ENCODE measurements around the gene PEPD. TPM values are rescaled to one million over a fixed set of nuclear protein-coding genes. Genes with fewer than 3 reads are reported as not detected.

Gene PEPD
- total RNA-seq, 2 donors from 2014 or later, result 74.0 to 89.9 TPM

DNA sequence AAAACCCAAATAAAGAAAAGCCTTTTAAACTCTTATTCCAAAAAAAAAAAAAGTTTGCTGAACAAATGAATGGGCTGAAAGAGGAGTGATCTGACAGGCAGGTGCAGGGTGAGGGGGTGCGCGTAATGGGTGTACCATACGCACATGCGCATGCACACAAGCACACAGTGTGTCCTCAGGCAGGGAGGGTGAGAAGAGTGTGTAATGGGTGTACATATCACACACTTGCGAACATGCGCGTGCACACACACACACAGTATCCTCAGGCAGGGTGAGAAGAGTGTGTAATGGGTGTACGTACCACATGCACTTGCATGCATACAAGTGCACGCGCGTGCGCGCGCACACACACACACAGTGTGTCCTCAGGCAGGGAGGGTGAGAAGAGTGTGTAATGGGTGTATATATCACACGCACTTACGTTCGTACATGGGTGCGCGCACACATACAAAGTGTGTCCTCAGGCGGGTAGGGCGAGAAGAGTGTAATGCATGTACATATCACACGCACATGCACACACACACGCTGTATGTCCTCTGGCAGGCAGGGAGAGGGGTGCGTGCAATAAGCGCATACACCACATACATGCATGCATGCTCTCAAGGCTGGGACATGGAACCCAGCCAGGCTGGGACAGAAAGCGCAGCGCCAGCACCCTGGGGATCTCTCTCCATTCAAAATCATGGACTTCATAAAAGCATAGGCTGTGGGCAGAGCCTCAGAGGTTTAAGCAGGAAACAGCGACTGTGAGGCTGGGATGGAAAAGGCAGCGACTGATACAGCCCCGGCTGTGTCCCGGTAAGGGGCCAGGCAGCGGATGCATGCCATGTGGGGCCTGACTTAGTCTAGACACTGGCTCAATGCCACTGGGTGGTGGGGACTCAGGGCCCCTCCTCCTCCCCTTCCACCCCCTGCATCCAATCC is 77.7 kb downstream of the PEPD start:
- WGBS, result 93% methylated on average over 28 of the region's 32 CpGs
- Histone ChIP-seq H3K36me3 (no peaks in the 10 kb centered on the region), H3K27ac (no peak overlapping the region), H3K9me3 (no peaks in the 10 kb centered on the region), H3K4me1 (replicated peaks) (no peaks in the 10 kb centered on the region), H3K27me3 (replicated peaks; ENCODE audit: insufficient read depth) (no peaks in the 10 kb centered on the region), H3K4me3 (no peak overlapping the region)
- TF ChIP-seq, protein P1, sequence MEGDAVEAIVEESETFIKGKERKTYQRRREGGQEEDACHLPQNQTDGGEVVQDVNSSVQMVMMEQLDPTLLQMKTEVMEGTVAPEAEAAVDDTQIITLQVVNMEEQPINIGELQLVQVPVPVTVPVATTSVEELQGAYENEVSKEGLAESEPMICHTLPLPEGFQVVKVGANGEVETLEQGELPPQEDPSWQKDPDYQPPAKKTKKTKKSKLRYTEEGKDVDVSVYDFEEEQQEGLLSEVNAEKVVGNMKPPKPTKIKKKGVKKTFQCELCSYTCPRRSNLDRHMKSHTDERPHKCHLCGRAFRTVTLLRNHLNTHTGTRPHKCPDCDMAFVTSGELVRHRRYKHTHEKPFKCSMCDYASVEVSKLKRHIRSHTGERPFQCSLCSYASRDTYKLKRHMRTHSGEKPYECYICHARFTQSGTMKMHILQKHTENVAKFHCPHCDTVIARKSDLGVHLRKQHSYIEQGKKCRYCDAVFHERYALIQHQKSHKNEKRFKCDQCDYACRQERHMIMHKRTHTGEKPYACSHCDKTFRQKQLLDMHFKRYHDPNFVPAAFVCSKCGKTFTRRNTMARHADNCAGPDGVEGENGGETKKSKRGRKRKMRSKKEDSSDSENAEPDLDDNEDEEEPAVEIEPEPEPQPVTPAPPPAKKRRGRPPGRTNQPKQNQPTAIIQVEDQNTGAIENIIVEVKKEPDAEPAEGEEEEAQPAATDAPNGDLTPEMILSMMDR (IDR thresholded peaks at IDR 0.05), result no peak
- no peak for TF ChIP-seq POLR2AphosphoS5 (IDR thresholded peaks at IDR 0.05)
- no peak for TF ChIP-seq POLR2A (IDR thresholded peaks at IDR 0.05)
- intact Hi-C loops (cut with DNase I), result no loop called here
- no peak for DNase-seq (ENCODE audit: low spot score)

DNA sequence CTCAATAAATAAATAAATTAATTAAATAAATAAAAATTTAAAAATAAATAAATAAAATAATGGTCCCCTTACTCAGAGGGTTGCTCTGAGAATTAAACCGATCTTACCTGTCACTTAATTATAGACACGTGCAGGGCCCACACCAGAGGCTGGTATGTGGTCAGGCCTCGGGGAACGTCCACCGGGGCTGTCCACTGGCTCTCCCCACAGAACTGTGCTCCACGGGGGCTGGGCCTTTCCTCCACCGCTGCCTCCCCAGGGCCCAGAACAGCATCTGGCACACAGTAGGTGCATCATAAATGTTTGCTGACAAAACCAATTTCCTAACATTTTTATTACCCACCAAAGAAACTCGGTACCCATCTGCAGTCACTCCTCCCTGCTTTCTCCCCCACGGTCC is 78.9 kb downstream of the PEPD start:
- 92% methylated on average over 9 of the region's 9 CpGs for WGBS
- H3K36me3 ChIP-seq, result no peaks in the 10 kb centered on the region
- no peaks in the 10 kb centered on the region for H3K27me3 ChIP-seq (replicated peaks; ENCODE audit: insufficient read depth)
- H3K27ac ChIP-seq, result no peak overlapping the region
- H3K4me3 ChIP-seq, result no peak overlapping the region
- no peaks in the 10 kb centered on the region for H3K9me3 ChIP-seq
- H3K4me1 ChIP-seq (replicated peaks), result no peaks in the 10 kb centered on the region
- no peak for DNase-seq (ENCODE audit: low spot score)
- TF ChIP-seq, protein P1 (IDR thresholded peaks at IDR 0.05), result no peak
- TF ChIP-seq POLR2A (IDR thresholded peaks at IDR 0.05), result no peak
- TF ChIP-seq POLR2AphosphoS5 (IDR thresholded peaks at IDR 0.05), result no peak
- intact Hi-C loops (cut with DNase I), result no loop called here

DNA sequence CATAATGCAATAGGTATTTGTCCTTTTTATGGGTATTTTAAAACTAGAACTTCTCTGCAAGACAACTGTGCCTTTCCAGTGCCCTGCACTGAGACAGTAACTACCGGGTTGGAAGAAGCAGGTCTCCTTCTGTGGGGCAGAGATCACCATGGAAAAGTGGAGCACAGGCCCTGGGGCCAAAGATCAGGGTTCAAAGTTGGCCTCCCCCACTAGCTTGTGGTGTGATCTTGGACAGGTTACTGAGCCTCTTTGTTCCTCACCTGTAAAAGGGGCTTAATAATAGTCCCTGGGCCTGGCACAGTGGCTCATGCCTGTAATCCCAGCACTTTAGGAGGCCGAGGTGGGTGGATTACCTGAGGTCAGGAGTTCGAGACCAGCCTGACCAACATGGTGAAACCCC is 79.8 kb downstream of the PEPD start:
- H3K9me3 ChIP-seq, result no peaks in the 10 kb centered on the region
- DNase-seq (ENCODE audit: low spot score), result no peak
- TF ChIP-seq, protein P1 (IDR thresholded peaks at IDR 0.05), result no peak
- no peak for TF ChIP-seq POLR2AphosphoS5 (IDR thresholded peaks at IDR 0.05)

DNA sequence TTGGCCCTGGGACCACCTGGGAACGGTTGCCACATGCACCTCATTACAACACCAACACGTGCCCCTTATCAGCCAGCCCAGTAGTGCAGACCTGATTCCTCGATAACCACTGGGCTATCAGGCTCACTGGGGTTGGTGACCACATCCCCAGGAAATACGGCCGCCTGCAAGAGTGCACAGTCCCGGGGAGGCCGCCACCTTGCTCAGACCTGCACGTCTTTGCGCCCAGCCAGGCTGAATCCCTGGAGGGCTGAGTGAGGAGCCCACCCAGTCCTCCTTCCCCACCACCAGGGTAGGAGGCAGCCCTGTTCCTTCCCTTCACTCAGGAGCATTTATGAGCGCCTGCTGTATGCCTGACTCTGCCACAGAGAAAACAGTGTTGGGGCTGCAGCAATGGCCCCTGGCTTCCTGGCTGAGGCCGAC is 80.3 kb downstream of the PEPD start:
- H3K27me3 ChIP-seq (replicated peaks; ENCODE audit: insufficient read depth), result no peaks in the 10 kb centered on the region
- no peaks in the 10 kb centered on the region for H3K9me3 ChIP-seq
- 94% methylated on average over 11 of the region's 11 CpGs for WGBS
- H3K4me1 ChIP-seq (replicated peaks), result no peaks in the 10 kb centered on the region
- H3K27ac ChIP-seq, result no peak overlapping the region
- no peak for DNase-seq (ENCODE audit: low spot score)
- TF ChIP-seq, protein P1 (IDR thresholded peaks at IDR 0.05), result no peak
- TF ChIP-seq POLR2A (IDR thresholded peaks at IDR 0.05), result no peak
- no peak for TF ChIP-seq POLR2AphosphoS5 (IDR thresholded peaks at IDR 0.05)
- no peaks in the 10 kb centered on the region for H3K36me3 ChIP-seq
- H3K4me3 ChIP-seq, result no peak overlapping the region
- intact Hi-C loops (cut with DNase I), result no loop called here

More for the DNA sequence above, 79.8 kb downstream of the PEPD start:
- intact Hi-C loops (cut with DNase I), result no loop called here
- WGBS, result 94% methylated on average over 3 of the region's 3 CpGs
- no peaks in the 10 kb centered on the region for H3K4me1 ChIP-seq (replicated peaks)
- no peaks in the 10 kb centered on the region for H3K36me3 ChIP-seq
- H3K27ac ChIP-seq, result no peak overlapping the region
- H3K27me3 ChIP-seq (replicated peaks; ENCODE audit: insufficient read depth), result no peaks in the 10 kb centered on the region
- H3K4me3 ChIP-seq, result no peak overlapping the region

DNA sequence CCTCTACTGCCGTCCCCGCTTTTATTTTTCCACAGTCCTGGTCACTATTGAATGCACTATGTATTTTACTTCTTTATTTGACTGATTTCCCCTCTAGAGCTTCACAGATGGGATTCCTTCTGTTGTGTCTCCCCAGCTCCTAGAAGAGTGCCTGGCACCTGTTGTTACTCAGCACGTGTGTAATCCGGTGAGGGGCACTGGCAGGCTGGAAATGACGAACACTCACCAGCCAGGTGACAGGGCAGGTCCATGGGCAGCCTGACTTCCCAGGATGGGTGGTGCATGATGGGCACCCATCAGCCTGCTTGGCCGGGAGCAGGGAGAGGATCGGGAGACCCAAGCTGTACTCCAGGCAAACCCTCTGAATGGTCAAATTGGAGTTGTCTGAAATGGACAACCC is 80.9 kb downstream of the PEPD start:
- TF ChIP-seq, protein P1 (IDR thresholded peaks at IDR 0.05), result no peak
- no peak for TF ChIP-seq POLR2AphosphoS5 (IDR thresholded peaks at IDR 0.05)
- no peak for TF ChIP-seq POLR2A (IDR thresholded peaks at IDR 0.05)
- no peak for DNase-seq (ENCODE audit: low spot score)
- H3K4me3 ChIP-seq, result no peak overlapping the region
- no peaks in the 10 kb centered on the region for H3K36me3 ChIP-seq
- no peak overlapping the region for H3K27ac ChIP-seq
- H3K27me3 ChIP-seq (replicated peaks; ENCODE audit: insufficient read depth), result no peaks in the 10 kb centered on the region
- no peaks in the 10 kb centered on the region for H3K4me1 ChIP-seq (replicated peaks)
- H3K9me3 ChIP-seq, result no peaks in the 10 kb centered on the region
- intact Hi-C loops (cut with DNase I), result no loop called here
- WGBS, result 96% methylated on average over 7 of the region's 7 CpGs
